Mesendoderm (in vitro differentiated cells): ENCODE data around the gene ZNG1C.
"Not testable (repeated sequence)": the region's sequence is repeated elsewhere in the genome, so short reads cannot be mapped to it uniquely, and the experiment has no call there.

ENCODE experiments used
- DNase-seq: peaks from one replicate; pipeline ENCODE4 v3.0.0; 2013
- H2AK5ac ChIP-seq: 2 replicates; pipeline ENCODE4 v1.6.1; 2013; ENCODE audit warnings: low read length, inconsistent platforms
- H2BK120ac ChIP-seq: 2 replicates; pipeline ENCODE4 v1.6.1; 2013; ENCODE audit warnings: low read depth, mild to moderate bottlenecking, low read length, moderate library complexity, mixed read lengths
- H2BK15ac ChIP-seq: replicated peaks from 2 replicates; pipeline ENCODE4 v1.6.1; 2013; ENCODE audit warnings: low read depth, mild to moderate bottlenecking, moderate library complexity
- H2BK5ac ChIP-seq: 2 replicates; pipeline ENCODE4 v1.6.1; 2013; ENCODE audit warnings: low read length, inconsistent platforms
- H3K18ac ChIP-seq: 2 replicates; pipeline ENCODE4 v1.6.1; 2013; ENCODE audit warnings: mild to moderate bottlenecking, low read length, mixed read lengths
- H3K23ac ChIP-seq: one replicate; pipeline ENCODE4 v1.6.1; 2013; ENCODE audit warnings: low read length
- H3K27ac ChIP-seq: 2 replicates; pipeline ENCODE4 v1.5.1; 2013; ENCODE audit warnings: low read depth, mild to moderate bottlenecking, inconsistent platforms, low read length, moderate library complexity
- H3K27me3 ChIP-seq: 2 replicates; pipeline ENCODE4 v1.6.1; 2013; ENCODE audit warnings: low read length, control low read depth, mild to moderate bottlenecking, inconsistent platforms; ENCODE audit not compliant: insufficient read depth, poor library complexity
- H3K36me3 ChIP-seq: 2 replicates; pipeline ENCODE4 v1.6.1; 2013; ENCODE audit warnings: low read length, inconsistent platforms; ENCODE audit not compliant: control insufficient read depth, insufficient read depth
- H3K4ac ChIP-seq: one replicate; pipeline ENCODE4 v1.6.1; 2013; ENCODE audit warnings: low read depth, mild to moderate bottlenecking, low read length, moderate library complexity
- H3K4me1 ChIP-seq: 2 replicates; pipeline ENCODE4 v1.6.1; 2013; ENCODE audit warnings: low read depth, low read length, inconsistent platforms; ENCODE audit not compliant: control insufficient read depth
- H3K4me2 ChIP-seq: 2 replicates; pipeline ENCODE4 v1.6.1; 2013; ENCODE audit warnings: low read length
- H3K4me3 ChIP-seq: 2 replicates; pipeline ENCODE4 v1.5.1; 2013; ENCODE audit warnings: mild to moderate bottlenecking, low read length
- H3K56ac ChIP-seq: one replicate; pipeline ENCODE4 v1.6.1; 2013; ENCODE audit warnings: low read length
- H3K79me1 ChIP-seq: 2 replicates; pipeline ENCODE4 v1.6.1; 2013; ENCODE audit warnings: low read length, inconsistent platforms
- H3K79me2 ChIP-seq: 2 replicates; pipeline ENCODE4 v1.6.1; 2013; ENCODE audit warnings: mild to moderate bottlenecking, low read length; ENCODE audit not compliant: control insufficient read depth, insufficient read depth
- H3K9ac ChIP-seq: 2 replicates; pipeline ENCODE4 v1.6.1; 2013; ENCODE audit warnings: low read length, inconsistent platforms
- H4K5ac ChIP-seq: one replicate; pipeline ENCODE4 v1.6.1; 2013; ENCODE audit warnings: low read length
- H4K8ac ChIP-seq: one replicate; pipeline ENCODE4 v1.6.1; 2013; ENCODE audit warnings: low read depth, mild to moderate bottlenecking, control low read depth, low read length, moderate library complexity
- WGBS: extraction: QIAGEN DNeasy Blood & Tissue Kit; methylation state at CpG from one replicate; pipeline ENCODE4 v1.1.7; 2013; ENCODE audit warnings: low lambda C conversion rate, missing lambda C conversion rate; ENCODE audit not compliant: insufficient coverage; ENCODE audit errors: extremely low coverage; 5-methylcytosine and 5-hydroxymethylcytosine counted together

The ZNG1C gene

DNA sequence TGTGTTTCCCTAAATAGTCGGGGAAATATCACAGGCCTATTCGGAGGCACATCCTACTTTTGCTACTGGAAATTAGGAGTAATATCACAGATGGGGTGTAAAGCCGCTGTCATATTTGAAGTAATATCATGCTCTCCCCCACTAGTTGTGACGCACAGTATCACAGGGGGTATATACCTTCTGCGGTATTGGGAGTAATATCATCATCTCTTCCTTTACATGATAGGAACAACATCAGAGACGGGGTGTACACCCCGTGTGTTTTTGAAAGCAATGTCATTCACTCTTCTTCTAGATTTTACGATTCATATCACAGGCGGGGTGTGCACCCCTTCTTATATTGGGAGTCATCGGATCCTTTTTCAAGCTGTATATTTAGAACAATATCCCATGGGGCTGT, 76.4 kb downstream of the ZNG1C start:
- H3K4me1 ChIP-seq, H3K56ac ChIP-seq, H3K27ac ChIP-seq, H3K36me3 ChIP-seq, H3K79me1 ChIP-seq, H3K4me3 ChIP-seq, H2BK15ac ChIP-seq, H2BK120ac ChIP-seq, H2AK5ac ChIP-seq, H3K23ac ChIP-seq, H3K18ac ChIP-seq, H3K79me2 ChIP-seq, H4K5ac ChIP-seq, H3K4me2 ChIP-seq, DNase-seq, H4K8ac ChIP-seq, H3K27me3 ChIP-seq, H2BK5ac ChIP-seq, H3K9ac ChIP-seq, H3K4ac ChIP-seq: not testable (repeated sequence)
- no CpG with 5 or more reads among the region's 10 CpGs for WGBS

DNA sequence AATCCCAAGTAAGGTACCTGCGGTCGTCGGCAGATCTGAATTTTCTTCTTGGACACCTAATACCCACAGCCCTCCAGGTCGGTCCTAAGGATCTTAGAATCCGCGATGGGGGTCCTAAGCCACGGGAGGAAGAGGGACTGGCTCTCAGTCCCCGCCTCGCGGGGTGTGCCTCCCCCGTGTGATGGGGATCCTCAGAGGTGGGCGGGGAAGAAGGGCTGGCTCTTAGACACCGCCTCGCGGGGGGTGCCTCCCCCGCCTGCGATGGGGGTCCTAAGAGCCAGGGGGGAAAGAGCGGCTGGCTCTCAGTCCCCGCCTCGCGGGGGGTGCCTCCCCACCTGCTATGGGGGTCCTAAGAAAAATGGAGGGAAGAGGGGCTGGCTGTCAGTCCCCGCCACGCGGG, 82.0 kb downstream of the ZNG1C start:
- not testable (repeated sequence) for DNase-seq, H3K36me3 ChIP-seq, H3K4me1 ChIP-seq, H3K4ac ChIP-seq, H4K5ac ChIP-seq, H3K4me2 ChIP-seq, H3K23ac ChIP-seq, H2AK5ac ChIP-seq, H3K27ac ChIP-seq, H3K27me3 ChIP-seq, H4K8ac ChIP-seq, H3K9ac ChIP-seq, H2BK5ac ChIP-seq, H2BK120ac ChIP-seq, H3K79me2 ChIP-seq, H3K4me3 ChIP-seq, H3K79me1 ChIP-seq, H3K18ac ChIP-seq, H2BK15ac ChIP-seq, H3K56ac ChIP-seq
- WGBS: no CpG with 5 or more reads among the region's 24 CpGs

DNA sequence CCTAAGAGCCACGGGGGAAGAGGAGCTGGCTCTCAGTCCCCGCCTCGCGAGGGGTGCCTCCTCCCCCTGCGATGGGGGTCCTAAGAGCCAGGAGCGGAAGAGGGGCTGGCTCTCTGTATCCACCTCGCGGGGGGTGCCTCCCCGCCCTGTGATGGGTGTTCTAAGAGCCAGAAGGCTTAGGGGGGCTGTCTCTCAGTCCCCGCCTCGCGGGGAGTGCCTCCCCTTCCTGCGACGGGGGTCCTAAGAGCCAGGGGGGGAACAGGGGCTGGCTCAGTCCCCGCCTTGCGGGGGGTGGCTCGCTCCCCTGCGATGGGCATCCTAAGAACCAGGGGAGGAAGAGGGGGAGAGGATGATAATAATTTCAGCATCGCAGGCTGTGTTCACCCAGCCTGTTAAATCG, 82.7 kb downstream of the ZNG1C start:
- H2BK5ac ChIP-seq, H3K27me3 ChIP-seq, H2BK15ac ChIP-seq, H3K18ac ChIP-seq, H3K79me1 ChIP-seq, H4K8ac ChIP-seq, H3K4ac ChIP-seq, H3K23ac ChIP-seq, H4K5ac ChIP-seq, H2BK120ac ChIP-seq, H3K4me3 ChIP-seq, H3K56ac ChIP-seq, H3K4me1 ChIP-seq, H3K27ac ChIP-seq, H3K4me2 ChIP-seq, H2AK5ac ChIP-seq, H3K79me2 ChIP-seq, H3K36me3 ChIP-seq, H3K9ac ChIP-seq, DNase-seq: not testable (repeated sequence)
- WGBS: no CpG with 5 or more reads among the region's 20 CpGs

DNA sequence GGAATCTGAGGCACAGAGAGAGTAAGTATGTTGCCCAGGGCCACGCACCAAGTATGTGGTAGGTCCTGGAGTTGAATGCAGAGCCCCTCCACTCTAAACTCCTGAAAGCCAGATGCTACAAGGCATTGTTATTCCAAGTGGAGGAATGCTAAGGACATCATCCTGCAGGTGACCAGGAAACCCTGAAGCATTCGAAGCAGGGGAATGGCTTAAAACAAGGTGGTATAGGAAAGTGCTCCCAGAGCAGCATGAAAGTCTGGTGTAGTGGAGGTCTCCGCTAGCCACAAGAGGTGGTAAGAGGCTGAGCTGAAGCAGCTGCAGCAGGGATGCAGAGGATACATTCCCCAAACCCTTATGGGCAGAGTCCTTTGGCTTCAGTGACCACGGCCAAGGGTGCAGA, 87.3 kb downstream of the ZNG1C start:
- not testable (repeated sequence) for H2BK5ac ChIP-seq, H3K4me1 ChIP-seq, H3K9ac ChIP-seq, H3K4ac ChIP-seq, H2AK5ac ChIP-seq, H3K27ac ChIP-seq, H3K79me1 ChIP-seq, H3K56ac ChIP-seq, DNase-seq, H4K8ac ChIP-seq, H3K27me3 ChIP-seq, H3K4me3 ChIP-seq, H3K36me3 ChIP-seq, H2BK15ac ChIP-seq, H4K5ac ChIP-seq, H3K79me2 ChIP-seq, H2BK120ac ChIP-seq, H3K23ac ChIP-seq, H3K4me2 ChIP-seq, H3K18ac ChIP-seq
- WGBS: no CpG with 5 or more reads among the region's 4 CpGs

DNA sequence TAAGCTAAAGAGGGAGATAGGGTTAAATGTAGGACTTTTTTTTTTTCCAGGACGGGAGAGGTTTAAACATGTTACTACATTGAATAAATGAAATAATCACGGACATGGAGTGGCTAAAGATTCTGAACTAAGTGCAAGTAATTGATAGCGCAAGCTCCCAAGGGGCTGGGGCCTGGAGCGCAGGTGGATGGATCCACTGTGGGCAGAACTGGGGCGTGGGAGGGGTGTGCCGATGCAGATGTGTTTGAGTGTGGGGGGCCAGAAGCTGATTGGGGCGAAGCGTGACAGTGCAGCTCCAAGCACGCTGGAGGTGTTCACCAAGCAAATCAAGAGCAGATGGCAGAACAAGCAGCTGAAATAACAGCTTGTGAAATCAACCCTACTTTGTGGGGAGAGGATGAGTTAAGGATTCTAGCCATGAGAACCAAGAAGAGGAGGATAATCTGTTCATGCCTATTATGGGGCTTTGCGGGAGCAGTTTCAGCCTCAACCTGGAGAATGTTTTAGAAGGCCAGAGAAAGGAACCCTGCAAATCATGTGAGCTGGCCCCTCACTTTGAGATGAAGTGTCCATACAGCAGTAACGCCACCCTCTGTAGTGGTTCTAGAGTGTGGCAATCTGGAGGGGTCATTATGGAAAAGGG, 88.9 kb downstream of the ZNG1C start:
- H3K4me1 ChIP-seq, H2BK120ac ChIP-seq, H2BK15ac ChIP-seq, H3K4me3 ChIP-seq, H2AK5ac ChIP-seq, H4K5ac ChIP-seq, DNase-seq, H3K18ac ChIP-seq, H3K23ac ChIP-seq, H3K79me1 ChIP-seq, H3K9ac ChIP-seq, H4K8ac ChIP-seq, H3K27me3 ChIP-seq, H3K27ac ChIP-seq, H3K4ac ChIP-seq, H3K36me3 ChIP-seq, H3K4me2 ChIP-seq, H3K56ac ChIP-seq, H2BK5ac ChIP-seq, H3K79me2 ChIP-seq: not testable (repeated sequence)
- no CpG with 5 or more reads among the region's 11 CpGs for WGBS

DNA sequence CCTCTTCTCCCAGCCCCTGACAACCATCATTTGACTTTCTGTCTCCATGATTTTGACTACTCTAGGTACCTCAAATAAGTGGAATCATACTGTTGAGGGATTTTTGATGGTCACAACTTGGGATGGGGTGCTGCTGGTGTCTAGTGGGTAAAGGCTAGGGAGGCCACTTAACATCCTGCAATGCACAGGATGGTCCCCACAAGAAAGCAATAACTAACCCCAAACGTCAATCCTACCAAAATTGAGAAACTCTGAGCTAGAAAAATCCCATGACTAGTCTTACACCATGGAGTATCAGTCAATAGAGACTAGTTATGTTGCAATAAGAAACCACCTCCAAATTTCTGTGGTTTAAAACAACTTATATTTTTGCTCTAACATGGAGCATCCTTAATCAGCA, 90.3 kb downstream of the ZNG1C start:
- not testable (repeated sequence) for H3K23ac ChIP-seq, H2BK5ac ChIP-seq, H2BK120ac ChIP-seq, H3K18ac ChIP-seq, H3K79me2 ChIP-seq, H4K8ac ChIP-seq, H2AK5ac ChIP-seq, H3K4me1 ChIP-seq, H3K4me3 ChIP-seq, H3K36me3 ChIP-seq, H3K4ac ChIP-seq, H3K9ac ChIP-seq, H3K56ac ChIP-seq, H4K5ac ChIP-seq, H3K27me3 ChIP-seq, H3K79me1 ChIP-seq, H2BK15ac ChIP-seq, H3K27ac ChIP-seq, H3K4me2 ChIP-seq, DNase-seq
- no CpG with 5 or more reads among the region's 1 CpG for WGBS
